Testis (tissue), 3 donors: ENCODE results near the gene GRIN1. TPM values are rescaled to one million over a fixed set of nuclear protein-coding genes. Genes with fewer than 3 reads are reported as not detected.

Experiments
- DNase-seq: peaks from one replicate; pipeline ENCODE4 v3.0.0-alpha.2; 2019
- H3K27ac ChIP-seq, 2 donors: fragments of 200-600 bp; sonication (generic); one replicate each; pipeline ENCODE4 v1.5.1; 2019
- H3K27me3 ChIP-seq: fragments of 200-600 bp; sonication (generic); one replicate; pipeline ENCODE4 v1.5.1; 2019
- H3K36me3 ChIP-seq: fragments of 200-600 bp; sonication (generic); one replicate; pipeline ENCODE4 v1.5.1; 2017; ENCODE audit warnings: low read depth; ENCODE audit errors: missing control alignments
- H3K4me1 ChIP-seq: fragments of 200-600 bp; sonication (generic); one replicate; pipeline ENCODE4 v1.5.1; 2019
- H3K4me3 ChIP-seq, 2 donors: fragments of 200-600 bp; sonication (generic); one replicate each; pipeline ENCODE4 v1.5.1; 2017 to 2019
- H3K9me3 ChIP-seq: fragments of 200-600 bp; sonication (generic); one replicate; pipeline ENCODE4 v1.5.1; 2017
- CTCF ChIP-seq, 3 experiments: fragments of 450-650 bp in 2 of 3; fragments of 200-600 bp in 1 of 3; sonication (generic) in 1 of 3; IDR thresholded peaks; one replicate each; pipeline ENCODE4 v1.5.1; 2016 to 2019; ENCODE audit warnings: antibody characterized with exemption in 3 of 3, mild to moderate bottlenecking in 2 of 3, moderate library complexity in 1 of 3
- POLR2A ChIP-seq: fragments of 450-650 bp; IDR thresholded peaks from one replicate; pipeline ENCODE4 v1.6.1; 2017; ENCODE audit warnings: antibody characterized with exemption, mild to moderate bottlenecking, moderate library complexity
- WGBS, 2 donors: methylation state at CpG; one replicate each; pipeline ENCODE4 v1.1.5; 2018; 5-methylcytosine and 5-hydroxymethylcytosine counted together
- intact Hi-C: fragments of 100-400 bp; cut with DNase I; formaldehyde crosslinking; loops from one replicate; pipeline ENCODE4 v1.15.1; 2023; ENCODE audit warnings: low total_unique reads
- polyA plus RNA-seq: library from polyadenylated mRNA; stranded (reverse); fragments of 350-450 nt; fragmentation: Illumina TruSeq; extraction: RNeasy Lipid Tissue Mini Kit (QIAGEN cat#74804); gene quantifications from one replicate; pipeline ENCODE4 v1.2.3, GENCODE V29; 2014; ENCODE audit warnings: low read depth, low replicate concordance; ENCODE audit not compliant: insufficient read depth
- total RNA-seq, 2 donors: library from RNA; depleted of rRNA; stranded (reverse); fragments of >200 nt; gene quantifications; one replicate each; pipeline ENCODE4 v1.2.3, GENCODE V29; 2016

GRIN1 gene
- total and polyA plus RNA-seq, 3 donors from 2014 or later, result 0.79 to 3.8 (median 1.5) TPM

GRCh38 chr9:137112564-137113384 is 26.2 kb upstream of the GRIN1 start:
- Histone ChIP-seq H3K27me3 (no peaks in the 10 kb centered on the region), H3K4me3 (no peak overlapping the region), H3K27ac (no peak overlapping the region), H3K9me3 (no peaks in the 10 kb centered on the region), H3K4me1 (peaks cover 22% of the 10 kb centered on the region), H3K36me3 (no peaks in the 10 kb centered on the region)
- no peak for DNase-seq
- intact Hi-C loops, result loop anchor here (10.0 kb wide), 1 partner anchor 112 kb away; the partner anchor contains the start of genes CYSRT1, RNF208 and RNF224
- 69 to 91% methylated on average over 6 to 42 of the region's 42 CpGs for WGBS, 2 donors
- TF ChIP-seq POLR2A, result no peak
- no peak for TF ChIP-seq CTCF (IDR thresholded peaks at IDR 0.05)

- Histone ChIP-seq H3K36me3 (no peaks in the 10 kb centered on the region), H3K27me3 (no peaks in the 10 kb centered on the region), H3K4me1 (peaks cover 22% of the 10 kb centered on the region), H3K4me3 (peak overlapping the region in 1 of 2 donors; percentile 29), H3K9me3 (no peaks in the 10 kb centered on the region), H3K27ac (no peak overlapping the region)
- no peak for TF ChIP-seq CTCF (IDR thresholded peaks at IDR 0.05)
- no peak for TF ChIP-seq POLR2A
- 38 to 66% methylated on average over 9 to 34 of the region's 66 CpGs for WGBS, 2 donors
- DNase-seq, result peak; percentile 43
- intact Hi-C loops, result loop anchor here (10.0 kb wide), 1 partner anchor 111 kb away; the partner anchor contains the start of genes CYSRT1, RNF208 and RNF224
These were observed 25.4 kb upstream of the GRIN1 start for GRCh38 chr9:137113385-137114159.

GRCh38 chr9:137114220-137114612 is 24.7 kb upstream of the GRIN1 start:
- H3K36me3 ChIP-seq, result no peaks in the 10 kb centered on the region
- H3K4me3 ChIP-seq, result peak overlapping the region; percentile 76 to 78
- intact Hi-C loops, result loop anchor here (10.0 kb wide), 1 partner anchor 111 kb away; the partner anchor contains the start of genes CYSRT1, RNF208 and RNF224
- H3K27me3 ChIP-seq, result no peaks in the 10 kb centered on the region
- DNase-seq, result no peak
- H3K27ac ChIP-seq, result peak overlapping the region in 1 of 2 donors; percentile 71
- H3K4me1 ChIP-seq, result peaks cover 22% of the 10 kb centered on the region
- 1% methylated on average over 28 of the region's 45 CpGs; no CpG with 5 or more reads in 1 of the 2 donors for WGBS, 2 donors
- no peak for TF ChIP-seq CTCF (IDR thresholded peaks at IDR 0.05)
- TF ChIP-seq POLR2A, result no peak
- no peaks in the 10 kb centered on the region for H3K9me3 ChIP-seq

GRCh38 chr9:137114613-137115393 is 24.2 kb upstream of the GRIN1 start, which contains the start of gene DPP7:
Gene DPP7 (minus strand): TSS chr9:137114733. CDS start chr9:137114713, 20 bp downstream.
- Histone ChIP-seq H3K36me3 (no peaks in the 10 kb centered on the region), H3K9me3 (no peaks in the 10 kb centered on the region), H3K27ac (peak within 1 kb of the TSS; percentile 39 to 71), H3K4me1 (peaks cover 22% of the 10 kb centered on the region), H3K27me3 (no peaks in the 10 kb centered on the region), H3K4me3 (peak within 1 kb of the TSS; percentile 76 to 78)
- TF ChIP-seq CTCF (IDR thresholded peaks at IDR 0.05), result peak in 1 of 3 experiments; percentile 8
- no peak for TF ChIP-seq POLR2A
- peak; percentile 80 for DNase-seq
- intact Hi-C loops, result loop anchor here (10.0 kb wide), 1 partner anchor 110 kb away; the partner anchor contains the start of genes CYSRT1, RNF208 and RNF224
- 0 to 5% methylated on average over 6 to 52 of the region's 70 CpGs for WGBS, 2 donors
